ENCODE results near the gene MRPS7. TPM values are rescaled to one million over a fixed set of nuclear protein-coding genes. Genes with fewer than 3 reads are reported as not detected.

Gene MRPS7
- total and polyA plus RNA-seq, 9 of the 15 experiments (the other 6 are each of a cell fraction or from before 2014, with no cell fraction given), result 107 to 244 (median 132) TPM

GRCh38 chr17:75271233-75271954, 9.7 kb downstream of the MRPS7 start (continued):
- TF ChIP-seq NR0B1 (IDR thresholded peaks at IDR 0.05; ENCODE audit: partially characterized antibody) (no peak), ZNF584 (CRISPR knock-in tag; IDR thresholded peaks at IDR 0.05; ENCODE audit: low read depth) (no peak), ASH1L (IDR thresholded peaks at IDR 0.05; ENCODE audit: borderline replicate concordance, low read depth, partially characterized antibody) (no peak), SRF (CRISPR knock-in tag; IDR thresholded peaks at IDR 0.05) (no peak), SREBF2 (CRISPR knock-in tag; IDR thresholded peaks at IDR 0.05) (no peak), RBFOX2 (IDR thresholded peaks at IDR 0.05; ENCODE audit: low read depth, low read length) (peak; percentile 74), HNRNPLL (IDR thresholded peaks at IDR 0.05; ENCODE audit: low read depth, low read length, poor library complexity, severe bottlenecking) (no peak), ZNF511 (CRISPR knock-in tag; IDR thresholded peaks at IDR 0.05) (peak; percentile 65; the same call in 1 of the 2 replicates), BRCA1 (IDR thresholded peaks at IDR 0.05) (no peak), BRCA1 (CRISPR knock-in tag; IDR thresholded peaks at IDR 0.05) (no peak), TAL1 (IDR thresholded peaks at IDR 0.05) (no peak), SMARCA4 (IDR thresholded peaks at IDR 0.05) (no peak), ZC3H4 (CRISPR knock-in tag; IDR thresholded peaks at IDR 0.05; ENCODE audit: borderline replicate concordance) (0 out of 2 replicates have a peak, but pooled peaks have one; percentile 38), TAF1 (IDR thresholded peaks at IDR 0.05; ENCODE audit: control insufficient read depth, extremely low read depth, insufficient read depth, low read length, severe bottlenecking) (peak; percentile 47), MBD1 (CRISPR knock-in tag; IDR thresholded peaks at IDR 0.05) (no peak), POLR3G (IDR thresholded peaks at IDR 0.05; ENCODE audit: extremely low read depth, insufficient read length, insufficient replicate concordance) (no peak), E2F1 (CRISPR knock-in tag; IDR thresholded peaks at IDR 0.05) (no peak; the same call in 1 of the 2 replicates), GATAD2B (IDR thresholded peaks at IDR 0.05; ENCODE audit: borderline replicate concordance) (no peak; the same call in none of the 2 replicates), ILK (tag; IDR thresholded peaks at IDR 0.05; ENCODE audit: borderline replicate concordance, low read depth) (no peak), POLR2AphosphoS5 (IDR thresholded peaks at IDR 0.05; ENCODE audit: control insufficient read depth, insufficient read depth, low read depth, low read length) (peak; percentile 31; the same call in 1 of the 2 replicates), POLR2G (IDR thresholded peaks at IDR 0.05; ENCODE audit: low read depth, low read length) (peak; percentile 83), POLR2AphosphoS2 (IDR thresholded peaks at IDR 0.05; ENCODE audit: low read length) (no peak)

Data from K562 (cell line).